ENCODE results near the gene RFC2. TPM values are rescaled to one million over a fixed set of nuclear protein-coding genes. Genes with fewer than 3 reads are reported as not detected.

The RFC2 gene
- total and polyA plus RNA-seq, 4 experiments from 2014 or later: 15.7 to 32.3 (median 19.2) TPM

DNA sequence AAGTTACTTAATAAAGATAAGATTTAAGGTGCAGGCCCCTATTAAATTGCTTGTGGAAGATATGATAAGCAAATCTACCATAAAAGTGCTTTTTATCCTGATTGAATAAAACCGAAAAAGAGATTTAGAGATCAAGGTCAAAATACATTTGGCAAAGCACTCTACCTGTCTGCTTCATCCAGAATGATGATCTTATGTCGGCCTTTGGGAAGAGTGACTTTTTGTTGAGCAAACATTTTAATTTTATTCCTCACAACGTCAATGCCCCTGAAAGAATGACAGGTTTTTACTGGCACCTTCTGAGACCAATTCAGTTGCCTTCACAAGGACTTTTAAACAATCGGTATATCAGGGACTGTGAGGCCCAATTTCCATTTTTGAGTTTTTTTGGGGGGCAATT is 7.7 kb downstream of the RFC2 start:
- H3K27me3 Mint-ChIP-seq: no peaks in the 10 kb centered on the region
- no peak overlapping the region for H3K27ac Mint-ChIP-seq
- H3K36me3 Mint-ChIP-seq: peaks cover 42 to 62% of the 10 kb centered on the region in 2 donors
- Histone ChIP-seq H3K4me3 (ENCODE audit: low read length in 2 of 2) (no peak overlapping the region), H3K36me3 (ENCODE audit: insufficient read depth, low read length) (peaks cover 30% of the 10 kb centered on the region), H3K4me1 (ENCODE audit: insufficient read depth, low read length) (no peaks in the 10 kb centered on the region), H3K27ac (ENCODE audit: low read depth, low read length) (no peak overlapping the region), H3K9me3 (ENCODE audit: control insufficient read depth in 1 of 2, low read length in 2 of 2) (no peaks in the 10 kb centered on the region), H3K27me3 (ENCODE audit: insufficient read depth, low read length) (no peaks in the 10 kb centered on the region)
- POLR2A ChIA-PET (ENCODE audit: partially characterized antibody): no interaction called here
- no peaks in the 10 kb centered on the region for H3K9me3 Mint-ChIP-seq
- DNase-seq: no peak
- intact Hi-C loops (cut with micrococcal nuclease): no loop called here
- CTCF ChIA-PET (ENCODE audit: partially characterized antibody): no interaction called here
- no peak overlapping the region for H3K4me3 Mint-ChIP-seq
- H3K4me1 Mint-ChIP-seq: peaks cover 0 to 8% (median 5%) of the 10 kb centered on the region in 4 donors

DNA sequence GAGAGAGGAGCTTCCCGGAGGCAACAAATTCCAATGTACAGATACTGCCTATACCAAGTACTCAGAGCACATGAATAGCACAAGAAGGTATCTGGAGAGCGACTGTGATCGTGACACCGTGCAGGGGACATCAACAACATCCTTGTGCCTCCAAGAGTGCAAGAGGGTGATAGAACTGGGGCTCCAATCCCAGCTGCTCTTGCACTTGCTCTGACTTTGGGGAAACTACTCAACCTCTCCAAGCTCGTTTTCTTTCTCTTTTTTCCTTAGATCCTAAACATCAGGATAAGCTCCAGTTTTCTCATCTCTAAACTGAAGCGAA is 12.1 kb downstream of the RFC2 start:
- Mint-ChIP-seq H3K4me1 (peaks cover 0 to 3% (median 0%) of the 10 kb centered on the region in 4 donors), H3K4me3 (no peak overlapping the region), H3K36me3 (peaks cover 38 to 53% of the 10 kb centered on the region in 2 donors), H3K27me3 (no peaks in the 10 kb centered on the region), H3K27ac (peak overlapping the region in 1 of 7 donors; percentile 24), H3K9me3 (no peaks in the 10 kb centered on the region)
- no peak for DNase-seq
- H3K27me3 ChIP-seq (ENCODE audit: insufficient read depth, low read length): no peaks in the 10 kb centered on the region
- CTCF ChIA-PET (ENCODE audit: partially characterized antibody): no interaction called here
- H3K4me3 ChIP-seq (ENCODE audit: low read length in 2 of 2): no peak overlapping the region
- no peaks in the 10 kb centered on the region for H3K4me1 ChIP-seq (ENCODE audit: insufficient read depth, low read length)
- intact Hi-C loops (cut with micrococcal nuclease): no loop called here
- peaks cover 40% of the 10 kb centered on the region for H3K36me3 ChIP-seq (ENCODE audit: insufficient read depth, low read length)
- POLR2A ChIA-PET (ENCODE audit: partially characterized antibody): no interaction called here
- H3K27ac ChIP-seq (ENCODE audit: low read depth, low read length): no peak overlapping the region
- H3K9me3 ChIP-seq (ENCODE audit: control insufficient read depth in 1 of 2, low read length in 2 of 2): no peaks in the 10 kb centered on the region

DNA sequence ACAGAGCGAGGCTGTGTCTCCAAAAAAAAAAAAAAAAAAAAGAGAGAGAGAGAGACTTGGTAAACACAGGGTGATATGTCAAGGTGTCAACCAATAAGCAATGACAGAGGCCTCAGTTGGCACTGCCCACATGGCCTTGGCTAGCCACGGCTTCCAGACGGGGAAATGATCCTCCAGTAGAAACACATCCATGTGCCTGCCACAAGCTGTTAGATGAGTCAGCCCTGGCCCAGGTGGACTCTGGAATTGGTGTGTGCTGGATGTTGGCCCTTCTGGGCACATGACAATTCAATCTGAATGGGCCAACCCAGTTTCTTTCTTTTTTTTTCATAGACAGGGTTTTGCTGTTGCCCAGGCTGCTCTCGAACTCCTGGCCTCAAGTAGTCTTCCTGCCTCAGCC is 13.7 kb downstream of the RFC2 start:
- no peak for DNase-seq
- Mint-ChIP-seq H3K4me1 (peaks cover 0 to 7% (median 0%) of the 10 kb centered on the region in 4 donors), H3K36me3 (peaks cover 37 to 50% of the 10 kb centered on the region in 2 donors), H3K27ac (no peak overlapping the region), H3K9me3 (no peaks in the 10 kb centered on the region), H3K4me3 (no peak overlapping the region), H3K27me3 (no peaks in the 10 kb centered on the region)
- H3K27ac ChIP-seq (ENCODE audit: low read depth, low read length): no peak overlapping the region
- ChIA-PET CTCF (ENCODE audit: partially characterized antibody) (interaction anchor here (0.7 to 1.1 kb wide), 2 partner anchors 56 to 161 kb away, joined by 3 to 4 read pairs; no protein-coding TSS in a partner anchor), POLR2A (ENCODE audit: partially characterized antibody) (no interaction called here)
- no peak overlapping the region for H3K4me3 ChIP-seq (ENCODE audit: low read length in 2 of 2)
- intact Hi-C loops (cut with micrococcal nuclease): no loop called here
- H3K27me3 ChIP-seq (ENCODE audit: insufficient read depth, low read length): no peaks in the 10 kb centered on the region
- no peaks in the 10 kb centered on the region for H3K4me1 ChIP-seq (ENCODE audit: insufficient read depth, low read length)
- no peaks in the 10 kb centered on the region for H3K9me3 ChIP-seq (ENCODE audit: control insufficient read depth in 1 of 2, low read length in 2 of 2)
- peaks cover 37% of the 10 kb centered on the region for H3K36me3 ChIP-seq (ENCODE audit: insufficient read depth, low read length)

- Histone ChIP-seq H3K4me3 (ENCODE audit: low read length in 2 of 2) (no peak overlapping the region), H3K27ac (ENCODE audit: low read depth, low read length) (no peak overlapping the region), H3K36me3 (ENCODE audit: insufficient read depth, low read length) (peaks cover 26% of the 10 kb centered on the region), H3K4me1 (ENCODE audit: insufficient read depth, low read length) (no peaks in the 10 kb centered on the region), H3K27me3 (ENCODE audit: insufficient read depth, low read length) (no peaks in the 10 kb centered on the region), H3K9me3 (ENCODE audit: control insufficient read depth in 1 of 2, low read length in 2 of 2) (no peaks in the 10 kb centered on the region)
- Mint-ChIP-seq H3K4me1 (peaks cover 0 to 7% (median 0%) of the 10 kb centered on the region in 4 donors), H3K36me3 (peaks cover 33 to 49% of the 10 kb centered on the region in 2 donors), H3K27ac (peak overlapping the region in 2 of 7 donors; percentile 13 to 47), H3K4me3 (no peak overlapping the region), H3K9me3 (no peaks in the 10 kb centered on the region), H3K27me3 (no peaks in the 10 kb centered on the region)
- no peak for DNase-seq
- CTCF ChIA-PET (ENCODE audit: partially characterized antibody): interaction anchor here (2.6 kb wide), 1 partner anchor 30 kb away, joined by 7 read pairs; no protein-coding TSS in a partner anchor
- POLR2A ChIA-PET (ENCODE audit: partially characterized antibody): no interaction called here
- intact Hi-C loops (cut with micrococcal nuclease): no loop called here
Observed at GRCh38 chr7:74236284-74236683, 17.9 kb downstream of the RFC2 start.

- POLR2A ChIA-PET (ENCODE audit: partially characterized antibody): no interaction called here
- intact Hi-C loops (cut with micrococcal nuclease): no loop called here
Observed at GRCh38 chr7:74235518-74236268, 18.5 kb downstream of the RFC2 start.

DNA sequence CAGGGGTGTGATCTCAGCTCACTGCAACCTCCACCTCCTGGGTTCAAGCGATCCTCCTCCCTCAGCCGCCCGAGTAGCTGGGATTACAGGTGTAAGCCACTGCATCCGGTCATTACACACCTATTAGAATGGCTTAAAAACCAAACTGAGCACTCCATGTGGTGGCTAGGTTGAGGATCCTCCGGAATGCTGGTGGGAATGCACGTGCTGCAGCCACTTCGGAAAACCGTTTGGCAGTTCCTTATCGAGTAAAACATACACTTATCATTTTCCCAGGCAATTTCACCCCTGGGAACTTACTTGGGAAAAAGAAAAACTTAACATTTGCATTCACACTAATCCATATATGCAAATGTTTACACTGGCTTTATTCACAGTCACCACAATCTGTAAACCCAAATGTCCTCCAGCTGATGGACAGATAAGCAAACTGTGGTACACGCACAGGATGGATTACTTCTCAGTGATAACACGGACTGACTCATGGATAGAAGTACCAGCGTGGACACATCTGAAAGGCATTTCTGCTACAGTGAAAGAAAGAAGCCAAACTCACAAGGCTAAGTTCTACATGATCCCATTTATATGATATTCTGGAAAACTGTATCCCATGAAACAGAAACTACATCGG is 20.4 kb downstream of the RFC2 start:
- H3K36me3 Mint-ChIP-seq: peaks cover 37 to 50% of the 10 kb centered on the region in 2 donors
- Histone ChIP-seq H3K27ac (ENCODE audit: low read depth, low read length) (no peak overlapping the region), H3K4me3 (ENCODE audit: low read length in 2 of 2) (no peak overlapping the region), H3K36me3 (ENCODE audit: insufficient read depth, low read length) (peaks cover 29% of the 10 kb centered on the region), H3K4me1 (ENCODE audit: insufficient read depth, low read length) (no peaks in the 10 kb centered on the region), H3K9me3 (ENCODE audit: control insufficient read depth in 1 of 2, low read length in 2 of 2) (no peaks in the 10 kb centered on the region), H3K27me3 (ENCODE audit: insufficient read depth, low read length) (no peaks in the 10 kb centered on the region)
- no peak overlapping the region for H3K27ac Mint-ChIP-seq
- no peaks in the 10 kb centered on the region for H3K9me3 Mint-ChIP-seq
- POLR2A ChIA-PET (ENCODE audit: partially characterized antibody): no interaction called here
- H3K4me1 Mint-ChIP-seq: peaks cover 0 to 7% (median 0%) of the 10 kb centered on the region in 4 donors
- no peaks in the 10 kb centered on the region for H3K27me3 Mint-ChIP-seq
- H3K4me3 Mint-ChIP-seq: no peak overlapping the region
- CTCF ChIA-PET (ENCODE audit: partially characterized antibody): interaction anchor here (0.9 kb wide), 1 partner anchor 27 kb away, joined by 3 read pairs; no protein-coding TSS in a partner anchor
- DNase-seq: no peak
- intact Hi-C loops (cut with micrococcal nuclease): no loop called here

More at GRCh38 chr7:74235518-74236268, 18.5 kb downstream of the RFC2 start:
- Mint-ChIP-seq H3K9me3 (no peaks in the 10 kb centered on the region), H3K4me3 (no peak overlapping the region), H3K27me3 (no peaks in the 10 kb centered on the region), H3K4me1 (peaks cover 0 to 7% (median 0%) of the 10 kb centered on the region in 4 donors), H3K27ac (peak overlapping the region in 2 of 7 donors; percentile 29 to 63), H3K36me3 (peaks cover 35 to 49% of the 10 kb centered on the region in 2 donors)
- Histone ChIP-seq H3K27ac (ENCODE audit: low read depth, low read length) (no peak overlapping the region), H3K4me1 (ENCODE audit: insufficient read depth, low read length) (no peaks in the 10 kb centered on the region), H3K4me3 (ENCODE audit: low read length in 2 of 2) (no peak overlapping the region), H3K9me3 (ENCODE audit: control insufficient read depth in 1 of 2, low read length in 2 of 2) (no peaks in the 10 kb centered on the region), H3K36me3 (ENCODE audit: insufficient read depth, low read length) (peaks cover 31% of the 10 kb centered on the region), H3K27me3 (ENCODE audit: insufficient read depth, low read length) (no peaks in the 10 kb centered on the region)
- DNase-seq: no peak
- CTCF ChIA-PET (ENCODE audit: partially characterized antibody): interaction anchor here (2.6 kb wide), 1 partner anchor 30 kb away, joined by 7 read pairs; no protein-coding TSS in a partner anchor

- Histone ChIP-seq H3K4me1 (ENCODE audit: insufficient read depth, low read length) (no peaks in the 10 kb centered on the region), H3K27ac (ENCODE audit: low read depth, low read length) (no peak overlapping the region), H3K9me3 (ENCODE audit: control insufficient read depth in 1 of 2, low read length in 2 of 2) (no peaks in the 10 kb centered on the region), H3K27me3 (ENCODE audit: insufficient read depth, low read length) (no peaks in the 10 kb centered on the region), H3K36me3 (ENCODE audit: insufficient read depth, low read length) (peaks cover 12% of the 10 kb centered on the region), H3K4me3 (ENCODE audit: low read length in 2 of 2) (no peak overlapping the region)
- Mint-ChIP-seq H3K27ac (peak overlapping the region in 2 of 7 donors; percentile 4 to 35), H3K4me1 (peaks cover 3 to 5% (median 4%) of the 10 kb centered on the region in 4 donors), H3K36me3 (peaks cover 31 to 35% of the 10 kb centered on the region in 2 donors), H3K9me3 (no peaks in the 10 kb centered on the region), H3K27me3 (no peaks in the 10 kb centered on the region), H3K4me3 (no peak overlapping the region)
- DNase-seq: no peak
- CTCF ChIA-PET (ENCODE audit: partially characterized antibody): interaction anchor here (1.5 kb wide), 1 partner anchor 25 kb away, joined by 7 read pairs; no protein-coding TSS in a partner anchor
- POLR2A ChIA-PET (ENCODE audit: partially characterized antibody): no interaction called here
- intact Hi-C loops (cut with micrococcal nuclease): no loop called here
Observed at GRCh38 chr7:74231232-74231590, 23.0 kb downstream of the RFC2 start.

Data from CD4-positive, alpha-beta memory T cell (primary cell).